ENCODE data around the gene HLA-E.

DNA sequence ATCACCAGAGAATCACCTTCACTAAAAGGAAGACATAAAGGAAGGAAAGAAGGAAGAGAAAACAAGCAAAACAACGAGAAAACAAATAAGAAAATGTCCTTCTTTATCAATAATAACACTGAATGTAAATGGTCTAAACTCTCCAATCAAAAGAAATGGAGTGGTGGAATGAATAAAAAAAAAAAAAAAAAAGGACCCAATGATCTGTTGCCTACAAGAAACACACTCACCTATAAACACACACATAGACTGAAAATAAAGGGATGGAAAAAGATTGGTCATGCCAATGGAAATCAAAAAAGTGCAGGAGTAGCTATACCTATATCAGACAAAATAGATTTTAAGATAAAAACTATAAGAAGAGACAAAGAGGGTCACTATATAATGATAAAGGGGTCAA is 30.2 kb upstream of the HLA-E start:
- TF ChIP-seq POLR2AphosphoS5 (IDR thresholded peaks at IDR 0.05) (no peak), CTCF (IDR thresholded peaks at IDR 0.05 in 8 of 11, conservative IDR thresholded peaks at IDR 0.05 in 3 of 11) (no peak), POLR2A (IDR thresholded peaks at IDR 0.05) (no peak)
